ENCODE results near the gene STARD3. TPM values are rescaled to one million over a fixed set of nuclear protein-coding genes. Genes with fewer than 3 reads are reported as not detected.

STARD3 gene
- total and polyA plus RNA-seq, 2 of the 13 experiments (the other 11 are each of a cell fraction or from before 2014, with no cell fraction given), result 34.6 to 100 TPM

DNA sequence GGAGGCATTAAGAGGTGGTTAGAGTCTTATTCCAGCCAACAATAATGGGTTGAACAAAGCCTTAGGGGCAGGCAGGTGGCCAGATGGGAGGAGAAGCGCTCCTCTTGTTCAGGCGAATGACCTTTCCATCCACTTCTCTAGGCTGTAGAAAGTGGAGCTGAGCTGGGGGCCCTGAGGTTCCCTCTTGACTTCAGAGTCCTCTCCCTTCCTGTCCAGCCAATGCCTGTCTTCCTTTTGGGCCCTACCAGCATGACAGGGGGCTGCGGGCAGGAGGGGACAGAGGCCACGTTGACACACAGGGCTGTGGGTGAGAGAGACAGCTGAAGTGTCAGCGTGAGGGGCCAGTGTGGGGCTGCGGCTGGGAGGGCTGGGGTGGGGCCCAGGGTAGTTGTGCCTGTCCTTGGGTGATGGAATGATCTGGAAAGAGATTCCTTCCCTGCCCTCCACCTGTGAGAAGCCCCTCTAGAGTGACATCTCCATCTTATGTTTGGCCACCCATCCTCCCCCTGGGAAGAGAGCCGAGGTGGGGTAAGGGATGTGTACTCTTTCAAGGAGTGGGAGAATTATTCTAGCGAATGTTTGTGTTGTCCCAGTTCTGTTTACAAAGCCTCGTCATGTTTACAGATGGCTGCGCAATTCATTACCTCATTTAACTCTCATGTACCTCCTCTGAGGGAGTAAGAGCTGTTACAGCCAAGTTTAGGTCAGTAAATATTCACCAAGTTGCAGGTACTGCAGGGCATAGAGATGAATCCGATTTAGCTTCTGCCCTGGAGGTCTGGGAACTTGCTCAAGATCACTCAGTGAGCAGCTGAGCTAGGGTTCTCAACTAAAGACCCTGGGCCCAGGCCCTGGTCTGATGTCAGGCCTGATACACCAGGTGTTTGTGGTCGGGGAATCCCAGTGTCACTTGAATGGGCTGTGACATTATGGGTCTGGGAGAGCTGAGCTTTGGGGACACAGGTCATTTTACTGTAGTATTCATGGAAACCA, 66.3 kb downstream of the STARD3 start (continued):
- TF ChIP-seq ZMYM4 (CRISPR knock-in tag; IDR thresholded peaks at IDR 0.05), result peak; percentile 64; the same call in 1 of the 2 replicates
- TF ChIP-seq ELF4 (CRISPR knock-in tag; IDR thresholded peaks at IDR 0.05; ENCODE audit: borderline replicate concordance), result no peak
- peak; percentile 97 for TF ChIP-seq HDAC1 (CRISPR knock-in tag; IDR thresholded peaks at IDR 0.05)
- TF ChIP-seq PRMT3 (CRISPR knock-in tag; IDR thresholded peaks at IDR 0.05; ENCODE audit: borderline replicate concordance, low read depth), result no peak; the same call in 1 of the 2 replicates
- no peak for TF ChIP-seq REXO4 (CRISPR knock-in tag; IDR thresholded peaks at IDR 0.05; ENCODE audit: borderline replicate concordance)
- TF ChIP-seq, protein P1, sequence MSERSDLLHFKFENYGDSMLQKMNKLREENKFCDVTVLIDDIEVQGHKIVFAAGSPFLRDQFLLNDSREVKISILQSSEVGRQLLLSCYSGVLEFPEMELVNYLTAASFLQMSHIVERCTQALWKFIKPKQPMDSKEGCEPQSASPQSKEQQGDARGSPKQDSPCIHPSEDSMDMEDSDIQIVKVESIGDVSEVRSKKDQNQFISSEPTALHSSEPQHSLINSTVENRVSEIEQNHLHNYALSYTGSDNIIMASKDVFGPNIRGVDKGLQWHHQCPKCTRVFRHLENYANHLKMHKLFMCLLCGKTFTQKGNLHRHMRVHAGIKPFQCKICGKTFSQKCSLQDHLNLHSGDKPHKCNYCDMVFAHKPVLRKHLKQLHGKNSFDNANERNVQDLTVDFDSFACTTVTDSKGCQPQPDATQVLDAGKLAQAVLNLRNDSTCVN (CRISPR knock-in tag; IDR thresholded peaks at IDR 0.05; ENCODE audit: borderline replicate concordance), result no peak; the same call in 1 of the 2 replicates
- TF ChIP-seq ZNF292 (CRISPR knock-in tag; IDR thresholded peaks at IDR 0.05; ENCODE audit: borderline replicate concordance, low read depth), result peak; percentile 93
- TF ChIP-seq, protein P2, sequence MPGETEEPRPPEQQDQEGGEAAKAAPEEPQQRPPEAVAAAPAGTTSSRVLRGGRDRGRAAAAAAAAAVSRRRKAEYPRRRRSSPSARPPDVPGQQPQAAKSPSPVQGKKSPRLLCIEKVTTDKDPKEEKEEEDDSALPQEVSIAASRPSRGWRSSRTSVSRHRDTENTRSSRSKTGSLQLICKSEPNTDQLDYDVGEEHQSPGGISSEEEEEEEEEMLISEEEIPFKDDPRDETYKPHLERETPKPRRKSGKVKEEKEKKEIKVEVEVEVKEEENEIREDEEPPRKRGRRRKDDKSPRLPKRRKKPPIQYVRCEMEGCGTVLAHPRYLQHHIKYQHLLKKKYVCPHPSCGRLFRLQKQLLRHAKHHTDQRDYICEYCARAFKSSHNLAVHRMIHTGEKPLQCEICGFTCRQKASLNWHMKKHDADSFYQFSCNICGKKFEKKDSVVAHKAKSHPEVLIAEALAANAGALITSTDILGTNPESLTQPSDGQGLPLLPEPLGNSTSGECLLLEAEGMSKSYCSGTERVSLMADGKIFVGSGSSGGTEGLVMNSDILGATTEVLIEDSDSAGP (CRISPR knock-in tag; IDR thresholded peaks at IDR 0.05; ENCODE audit: borderline replicate concordance), result peak; percentile 62; the same call in 1 of the 2 replicates
- TF ChIP-seq PHF20 (CRISPR knock-in tag; IDR thresholded peaks at IDR 0.05), result no peak
- no peak for TF ChIP-seq PCBP1 (IDR thresholded peaks at IDR 0.05; ENCODE audit: borderline replicate concordance, low read depth, low read length)
- TF ChIP-seq TP53 (CRISPR knock-in tag; conservative IDR thresholded peaks at IDR 0.05), result no peak
- TF ChIP-seq ATAD3A (CRISPR knock-in tag; IDR thresholded peaks at IDR 0.05), result no peak
- no peak for TF ChIP-seq ZKSCAN1 (IDR thresholded peaks at IDR 0.05; ENCODE audit: low read length)
- no peak for TF ChIP-seq MED8 (CRISPR knock-in tag; IDR thresholded peaks at IDR 0.05; ENCODE audit: insufficient replicate concordance)
- TF ChIP-seq KMT2A (CRISPR knock-in tag; IDR thresholded peaks at IDR 0.05), result no peak
- peak; percentile 84 for TF ChIP-seq ZMYM3 (CRISPR knock-in tag; IDR thresholded peaks at IDR 0.05)
- TF ChIP-seq, protein P3, sequence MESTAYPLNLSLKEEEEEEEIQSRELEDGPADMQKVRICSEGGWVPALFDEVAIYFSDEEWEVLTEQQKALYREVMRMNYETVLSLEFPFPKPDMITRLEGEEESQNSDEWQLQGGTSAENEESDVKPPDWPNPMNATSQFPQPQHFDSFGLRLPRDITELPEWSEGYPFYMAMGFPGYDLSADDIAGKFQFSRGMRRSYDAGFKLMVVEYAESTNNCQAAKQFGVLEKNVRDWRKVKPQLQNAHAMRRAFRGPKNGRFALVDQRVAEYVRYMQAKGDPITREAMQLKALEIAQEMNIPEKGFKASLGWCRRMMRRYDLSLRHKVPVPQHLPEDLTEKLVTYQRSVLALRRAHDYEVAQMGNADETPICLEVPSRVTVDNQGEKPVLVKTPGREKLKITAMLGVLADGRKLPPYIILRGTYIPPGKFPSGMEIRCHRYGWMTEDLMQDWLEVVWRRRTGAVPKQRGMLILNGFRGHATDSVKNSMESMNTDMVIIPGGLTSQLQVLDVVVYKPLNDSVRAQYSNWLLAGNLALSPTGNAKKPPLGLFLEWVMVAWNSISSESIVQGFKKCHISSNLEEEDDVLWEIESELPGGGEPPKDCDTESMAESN (CRISPR knock-in tag; conservative IDR thresholded peaks at IDR 0.05), result peak; percentile 80; the same call in 1 of the 2 replicates
- TF ChIP-seq, protein P4, sequence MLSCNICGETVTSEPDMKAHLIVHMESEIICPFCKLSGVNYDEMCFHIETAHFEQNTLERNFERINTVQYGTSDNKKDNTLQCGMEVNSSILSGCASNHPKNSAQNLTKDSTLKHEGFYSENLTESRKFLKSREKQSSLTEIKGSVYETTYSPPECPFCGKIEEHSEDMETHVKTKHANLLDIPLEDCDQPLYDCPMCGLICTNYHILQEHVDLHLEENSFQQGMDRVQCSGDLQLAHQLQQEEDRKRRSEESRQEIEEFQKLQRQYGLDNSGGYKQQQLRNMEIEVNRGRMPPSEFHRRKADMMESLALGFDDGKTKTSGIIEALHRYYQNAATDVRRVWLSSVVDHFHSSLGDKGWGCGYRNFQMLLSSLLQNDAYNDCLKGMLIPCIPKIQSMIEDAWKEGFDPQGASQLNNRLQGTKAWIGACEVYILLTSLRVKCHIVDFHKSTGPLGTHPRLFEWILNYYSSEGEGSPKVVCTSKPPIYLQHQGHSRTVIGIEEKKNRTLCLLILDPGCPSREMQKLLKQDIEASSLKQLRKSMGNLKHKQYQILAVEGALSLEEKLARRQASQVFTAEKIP (CRISPR knock-in tag; IDR thresholded peaks at IDR 0.05; ENCODE audit: borderline replicate concordance), result no peak
- no peak for TF ChIP-seq CHD4 (IDR thresholded peaks at IDR 0.05; ENCODE audit: borderline replicate concordance, low read length)
- peak; percentile 93 for TF ChIP-seq ZFP36L1 (CRISPR knock-in tag; IDR thresholded peaks at IDR 0.05)

Data from HepG2 (cell line).